AG09309 (cell line): ENCODE data around the gene ATF4.
A peak's percentile ranks its signal among the peaks of the same experiment; 100 is the strongest.
"Not testable (repeated sequence)": the region's sequence is repeated elsewhere in the genome, so short reads cannot be mapped to it uniquely, and the experiment has no call there.

Source experiments
- DNase-seq: peaks from one replicate; pipeline ENCODE4 v3.0.0-alpha.2; 2010; ENCODE audit warnings: low read depth
- H3K4me3 ChIP-seq: 2 replicates; pipeline ENCODE4 v1.5.1; 2011; ENCODE audit warnings: mild to moderate bottlenecking, low read depth, low read length, moderate library complexity; ENCODE audit not compliant: control insufficient read depth
- TF ChIP-seq, protein P1 (sequence below): IDR thresholded peaks from 2 replicates; pipeline ENCODE4 v1.5.1; 2011; ENCODE audit warnings: mild to moderate bottlenecking, low read depth, low read length, inconsistent platforms; ENCODE audit not compliant: insufficient read depth, control insufficient read depth; ENCODE audit errors: missing control alignments

ATF4 gene

DNA sequence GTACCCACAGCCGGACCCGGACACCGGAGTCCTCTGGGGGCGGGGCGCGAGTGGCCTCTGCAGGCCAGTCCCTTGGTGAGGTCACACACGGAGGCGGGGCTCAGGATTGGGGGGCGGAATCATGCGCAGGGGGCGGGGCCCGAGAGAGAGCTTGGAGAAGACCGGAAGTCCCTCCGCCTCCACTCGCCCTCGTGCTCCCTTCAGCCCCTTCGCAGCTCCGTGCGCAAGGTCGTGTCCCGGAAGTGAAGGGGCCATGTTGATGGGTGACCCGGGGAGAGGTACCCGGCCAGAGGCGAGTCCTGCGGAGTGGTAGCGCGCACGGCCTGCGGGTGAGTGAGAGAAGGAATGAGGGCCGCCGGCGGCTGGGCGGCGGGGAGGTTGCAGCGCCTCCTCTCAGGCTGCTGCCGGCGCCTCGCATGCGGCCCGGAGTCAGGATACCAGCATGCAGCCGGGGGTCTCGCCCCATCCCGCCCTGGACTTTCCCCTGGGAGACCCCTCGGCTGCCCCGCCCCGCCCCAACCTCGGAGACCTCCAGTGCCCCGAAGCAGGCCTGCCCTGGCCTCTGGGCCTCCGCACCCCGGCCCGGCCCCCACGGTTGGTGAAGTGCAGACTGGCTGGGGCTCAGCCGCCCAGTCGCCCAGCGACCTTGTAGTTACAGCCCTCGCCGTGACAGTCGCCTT is 18.1 kb upstream of the ATF4 start, which contains the start of gene MIEF1:
TSS of gene MIEF1 (plus strand) at position 182 of the 680 bp plus-strand sequence. CDS start 9,005 bp downstream, outside the sequence.
- H3K4me3 ChIP-seq: peak within 1 kb of the TSS; percentile 71
- DNase-seq: peak; percentile 67
- TF ChIP-seq, protein P1, sequence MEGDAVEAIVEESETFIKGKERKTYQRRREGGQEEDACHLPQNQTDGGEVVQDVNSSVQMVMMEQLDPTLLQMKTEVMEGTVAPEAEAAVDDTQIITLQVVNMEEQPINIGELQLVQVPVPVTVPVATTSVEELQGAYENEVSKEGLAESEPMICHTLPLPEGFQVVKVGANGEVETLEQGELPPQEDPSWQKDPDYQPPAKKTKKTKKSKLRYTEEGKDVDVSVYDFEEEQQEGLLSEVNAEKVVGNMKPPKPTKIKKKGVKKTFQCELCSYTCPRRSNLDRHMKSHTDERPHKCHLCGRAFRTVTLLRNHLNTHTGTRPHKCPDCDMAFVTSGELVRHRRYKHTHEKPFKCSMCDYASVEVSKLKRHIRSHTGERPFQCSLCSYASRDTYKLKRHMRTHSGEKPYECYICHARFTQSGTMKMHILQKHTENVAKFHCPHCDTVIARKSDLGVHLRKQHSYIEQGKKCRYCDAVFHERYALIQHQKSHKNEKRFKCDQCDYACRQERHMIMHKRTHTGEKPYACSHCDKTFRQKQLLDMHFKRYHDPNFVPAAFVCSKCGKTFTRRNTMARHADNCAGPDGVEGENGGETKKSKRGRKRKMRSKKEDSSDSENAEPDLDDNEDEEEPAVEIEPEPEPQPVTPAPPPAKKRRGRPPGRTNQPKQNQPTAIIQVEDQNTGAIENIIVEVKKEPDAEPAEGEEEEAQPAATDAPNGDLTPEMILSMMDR: no peak

DNA sequence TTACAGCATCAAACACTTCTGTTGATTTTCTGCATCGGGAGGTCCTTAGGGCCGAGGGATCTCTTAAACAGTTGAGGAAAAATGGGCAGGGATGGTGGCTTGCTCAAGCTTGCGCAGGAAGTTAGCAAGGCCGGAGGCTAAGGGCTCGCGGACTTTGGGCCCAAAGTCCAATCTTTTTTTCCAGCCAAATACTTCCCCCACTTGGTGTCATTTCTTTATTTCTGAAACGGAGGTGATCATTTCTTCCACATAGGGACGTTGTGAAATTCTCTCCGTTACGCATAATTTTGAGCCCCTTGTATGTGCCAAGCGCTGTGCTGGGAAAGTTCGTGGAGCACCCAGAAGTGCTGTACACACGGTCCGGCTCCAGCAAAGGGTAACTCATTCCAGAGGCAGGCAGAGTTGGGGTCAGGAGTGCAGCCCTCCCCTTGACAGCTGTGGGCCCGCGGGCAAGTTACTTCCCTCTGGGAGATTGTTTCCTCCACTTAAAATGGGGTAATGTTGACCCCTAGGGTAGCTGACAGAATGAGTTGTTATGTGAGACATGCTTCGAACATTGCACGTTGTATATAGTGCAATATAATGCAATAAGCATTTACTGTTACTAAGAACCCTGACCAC is 17.5 kb upstream of the ATF4 start:
- TF ChIP-seq, protein P1: no peak
- peak overlapping the region; percentile 71 for H3K4me3 ChIP-seq
- no peak for DNase-seq

DNA sequence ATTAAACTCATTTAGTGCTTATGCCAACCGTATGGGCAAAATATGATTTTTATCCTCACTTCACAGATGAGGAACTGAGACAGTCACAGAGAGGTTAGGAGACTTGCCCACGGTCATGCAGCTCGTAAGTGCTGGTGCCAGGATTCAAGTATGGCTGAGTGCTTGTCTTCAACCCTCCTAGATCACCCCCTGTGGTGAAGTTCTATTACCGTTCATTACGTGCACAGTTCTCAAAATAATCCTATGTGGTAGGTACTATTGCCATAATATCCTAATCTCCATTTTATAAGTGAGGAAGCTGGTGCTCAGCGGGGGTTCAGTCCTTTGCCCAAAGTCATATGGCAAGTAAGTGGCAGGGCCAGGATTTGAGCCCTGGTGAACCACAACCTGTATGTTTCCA is 16.7 kb upstream of the ATF4 start:
- H3K4me3 ChIP-seq: peak overlapping the region; percentile 71; the same call in 1 of the 2 replicates
- TF ChIP-seq, protein P1: no peak
- DNase-seq: no peak

DNA sequence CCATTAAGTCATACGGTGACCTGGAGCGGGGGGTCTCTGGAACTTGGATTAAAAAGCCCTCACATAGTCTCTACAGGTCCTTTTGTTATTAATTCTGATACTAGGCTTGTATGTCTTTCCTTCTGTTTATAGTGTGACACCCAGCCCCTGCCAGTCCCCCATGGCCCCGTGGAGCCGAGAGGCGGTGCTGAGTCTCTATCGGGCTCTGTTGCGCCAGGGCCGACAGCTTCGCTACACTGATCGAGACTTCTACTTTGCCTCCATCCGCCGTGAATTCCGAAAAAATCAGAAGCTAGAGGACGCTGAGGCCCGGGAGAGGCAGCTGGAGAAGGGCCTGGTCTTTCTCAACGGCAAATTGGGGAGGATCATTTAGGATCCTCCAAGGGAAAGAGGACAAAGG is 16.3 kb upstream of the ATF4 start:
- TF ChIP-seq, protein P1: no peak
- DNase-seq: no peak
- H3K4me3 ChIP-seq: no peak overlapping the region

DNA sequence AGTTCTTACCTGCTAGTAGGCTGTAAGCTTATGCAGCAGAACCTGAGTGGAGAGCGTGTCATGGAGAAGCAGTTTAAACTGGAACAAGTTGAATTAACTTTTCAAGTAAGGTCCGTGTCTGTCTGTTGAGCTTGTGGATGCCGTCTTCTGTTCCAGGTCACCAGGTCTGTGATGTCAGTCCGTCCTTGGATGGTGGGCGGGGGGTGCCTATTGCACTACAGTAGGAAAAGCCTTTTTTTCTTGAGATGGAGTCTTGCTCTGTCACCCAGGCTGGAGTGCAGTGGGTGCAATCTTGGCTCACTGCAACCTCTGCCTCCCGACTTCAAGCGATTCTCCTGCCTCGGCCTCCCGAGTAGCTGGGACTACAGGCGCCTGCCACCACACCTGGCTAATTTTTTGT is 13.3 kb upstream of the ATF4 start:
- DNase-seq, H3K4me3 ChIP-seq: not testable (repeated sequence)

DNA sequence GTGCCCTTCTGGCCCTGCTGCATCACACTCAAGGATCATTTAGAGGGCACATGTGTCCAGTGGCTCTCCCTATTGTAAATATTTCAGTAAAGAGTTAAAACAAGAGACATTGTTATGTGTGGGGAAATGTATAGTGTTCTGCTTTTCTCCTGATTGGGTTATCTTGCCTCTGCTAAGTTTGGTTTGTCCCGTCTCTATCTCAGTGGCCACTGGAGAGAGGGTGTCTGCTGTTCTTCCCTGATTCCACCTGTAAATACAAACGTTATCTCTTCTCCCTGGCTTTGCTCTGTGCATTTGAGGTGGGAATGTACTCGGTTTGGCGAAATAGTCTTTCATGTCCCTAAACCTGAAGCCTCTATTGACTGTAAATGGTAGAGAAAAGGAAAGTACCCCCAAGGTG is 12.0 kb upstream of the ATF4 start:
- TF ChIP-seq, protein P1: no peak
- no peak overlapping the region for H3K4me3 ChIP-seq
- DNase-seq: no peak

DNA sequence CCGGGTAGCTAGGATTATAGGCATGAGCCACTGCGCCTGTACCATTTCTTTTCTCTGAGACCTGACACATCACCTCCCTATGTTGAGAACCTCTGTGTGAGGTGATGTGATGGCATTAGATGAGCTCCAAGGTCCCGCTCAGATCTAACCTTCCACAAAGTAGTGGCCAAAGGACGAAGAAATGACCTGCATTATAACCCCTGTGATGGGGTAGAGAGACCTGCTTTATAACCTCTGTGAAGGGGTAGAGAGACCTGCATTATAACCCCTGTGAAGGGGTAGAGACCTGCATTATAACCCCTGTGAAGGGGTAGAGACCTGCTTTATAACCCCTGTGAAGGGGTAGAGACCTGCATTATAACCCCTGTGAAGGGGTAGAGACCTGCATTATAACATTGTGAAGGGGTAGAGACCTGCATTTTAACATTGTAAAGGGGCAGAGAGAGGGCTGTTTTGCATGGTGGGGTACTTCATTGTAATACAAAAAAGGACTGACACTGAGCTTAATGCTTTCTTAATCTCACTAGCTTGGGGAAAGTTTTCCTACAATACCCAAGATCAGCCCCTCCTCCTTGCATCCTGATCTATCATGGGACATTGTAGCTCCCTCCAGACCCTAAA is 9.7 kb upstream of the ATF4 start:
- DNase-seq: no peak
- no peak overlapping the region for H3K4me3 ChIP-seq
- TF ChIP-seq, protein P1: no peak
